Activated CD8-positive, alpha-beta memory T cell treated with anti-CD3 and anti-CD28 coated beads, Interleukin-2, amount 50 U/mL, for 1 hour (primary cell): Measurements from ENCODE around the gene SLC7A10.

ENCODE experiments used
- DNase-seq: peaks from one replicate; pipeline ENCODE4 v3.0.0-alpha.2; 2020; ENCODE audit errors: extremely low read depth

SLC7A10 gene

GRCh38 chr19:33225458-33225926 is at the start of gene SLC7A10:
TSS of gene SLC7A10 (minus strand) at chr19:33225850. CDS start at chr19:33225703, 147 bp downstream.
- no peak for DNase-seq

DNA sequence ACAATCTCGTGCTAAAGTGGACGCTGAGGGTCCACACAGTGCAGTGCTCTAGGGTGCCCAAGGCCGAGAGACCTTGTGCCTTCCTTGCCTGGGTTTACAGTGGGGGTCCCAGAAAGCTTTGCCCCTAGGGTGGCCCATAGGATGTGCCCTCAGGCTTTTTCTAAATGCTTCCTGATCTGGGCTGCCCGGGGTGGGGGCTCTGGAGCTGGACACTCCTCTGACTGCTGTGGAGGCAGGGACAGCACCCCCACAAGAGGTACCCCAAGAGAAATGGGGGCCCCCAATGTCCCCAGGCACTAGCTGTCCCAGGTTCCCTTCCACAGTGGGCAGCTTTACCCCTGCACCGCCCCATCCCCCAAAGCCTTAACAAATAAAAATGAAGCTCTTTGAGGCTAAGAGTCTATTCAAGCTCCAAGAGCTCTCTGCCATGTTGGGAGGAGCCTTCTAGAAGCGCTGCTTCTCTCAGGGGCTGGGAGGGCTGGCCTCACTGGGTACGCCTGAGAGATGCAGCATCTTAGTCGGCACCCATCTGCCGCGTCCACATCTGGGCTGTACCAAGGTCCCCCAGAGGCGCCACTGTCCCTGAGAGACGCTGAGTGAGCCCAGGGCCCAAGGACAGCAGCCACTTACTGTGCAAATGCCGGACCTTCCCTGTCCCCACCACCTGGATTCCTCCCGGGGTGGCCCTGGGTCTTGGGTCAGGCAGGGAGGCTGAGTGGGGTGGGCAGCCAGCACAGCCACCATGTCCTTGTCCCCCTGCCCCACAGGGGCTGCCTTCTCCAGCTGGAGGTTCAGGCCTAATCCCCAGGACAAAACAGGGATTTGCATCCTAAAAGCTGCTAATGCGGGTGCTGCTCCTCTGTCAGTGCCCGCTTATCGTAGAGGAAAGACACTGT is 49.3 kb upstream of the SLC7A10 start:
- no peak for DNase-seq

- no peak for DNase-seq
These were observed 48.4 kb upstream of the SLC7A10 start for GRCh38 chr19:33273881-33274662.

DNA sequence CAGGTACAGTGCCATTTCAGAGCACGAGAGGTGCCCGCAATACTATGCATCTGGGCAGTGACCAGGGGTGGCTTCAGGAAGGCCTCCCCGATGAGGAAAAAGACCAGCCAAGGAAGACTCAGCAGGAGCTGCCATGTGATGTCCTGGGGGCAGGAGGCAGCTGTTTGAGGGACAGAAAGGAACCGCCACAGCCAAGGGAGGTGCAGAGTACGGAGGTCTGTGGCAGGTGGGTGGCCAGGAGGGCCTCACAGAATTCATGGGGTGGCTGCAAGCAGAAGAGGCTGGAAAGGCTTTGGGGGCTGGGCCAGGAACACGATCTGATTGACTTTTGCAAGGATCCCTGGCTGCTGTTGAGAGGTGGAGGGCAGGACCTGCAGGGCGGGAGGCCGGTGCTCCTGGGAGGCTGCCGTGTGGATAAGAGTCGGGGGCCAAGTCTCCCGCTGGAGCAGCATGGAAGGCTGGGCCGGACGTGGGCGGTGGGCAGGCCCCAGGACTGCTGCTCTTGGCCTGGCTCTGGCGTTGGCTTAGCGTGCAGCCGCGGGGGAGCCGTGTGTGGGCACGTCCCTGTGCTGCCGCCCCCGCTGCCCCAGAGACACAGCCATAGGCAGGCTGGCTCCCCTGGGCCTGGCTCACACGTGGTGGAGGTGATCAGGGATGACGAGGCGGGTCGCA is 47.6 kb upstream of the SLC7A10 start:
- DNase-seq, result no peak

- no peak for DNase-seq
These were observed 45.8 kb upstream of the SLC7A10 start for GRCh38 chr19:33271246-33272021.

DNA sequence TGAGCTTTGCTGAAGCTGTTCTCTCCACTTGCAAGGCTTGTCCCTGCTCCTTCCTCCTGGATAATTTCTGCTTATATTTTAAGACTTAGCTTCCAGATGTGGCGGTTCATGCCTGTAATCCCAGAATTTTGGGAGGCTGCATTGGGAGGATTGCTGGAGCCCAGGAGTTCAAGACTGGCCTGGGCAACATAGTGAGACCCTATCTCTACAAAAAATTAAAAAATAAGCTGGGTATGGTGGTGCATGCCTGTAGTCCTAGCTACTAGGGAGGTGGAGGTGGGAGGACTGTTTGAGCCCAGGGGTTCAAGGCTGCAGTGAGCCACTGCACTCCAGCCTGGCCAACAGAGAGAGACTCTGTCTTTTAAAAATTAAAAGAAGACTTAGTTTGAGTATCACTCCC is 45.1 kb upstream of the SLC7A10 start:
- no peak for DNase-seq

DNA sequence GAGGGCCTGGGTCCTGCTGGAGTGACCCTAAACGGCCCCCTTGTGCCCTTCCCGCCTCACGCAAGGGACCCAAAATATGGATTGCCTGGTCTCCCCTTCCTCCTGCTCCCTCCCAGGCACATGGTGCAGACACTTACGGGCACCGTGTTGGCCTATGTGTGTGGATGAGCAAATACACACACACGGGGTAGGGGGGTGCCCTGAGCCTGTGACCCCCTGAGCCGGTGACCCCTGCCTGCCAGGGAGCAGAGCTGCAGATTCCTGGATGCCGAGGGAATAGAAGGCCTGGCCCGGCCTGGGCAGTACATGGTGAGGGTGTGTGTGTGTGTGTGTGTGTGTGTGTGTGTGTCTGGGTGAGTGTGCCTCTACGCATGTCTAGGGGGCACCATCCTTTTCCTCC is 43.4 kb upstream of the SLC7A10 start:
- DNase-seq, result no peak

DNA sequence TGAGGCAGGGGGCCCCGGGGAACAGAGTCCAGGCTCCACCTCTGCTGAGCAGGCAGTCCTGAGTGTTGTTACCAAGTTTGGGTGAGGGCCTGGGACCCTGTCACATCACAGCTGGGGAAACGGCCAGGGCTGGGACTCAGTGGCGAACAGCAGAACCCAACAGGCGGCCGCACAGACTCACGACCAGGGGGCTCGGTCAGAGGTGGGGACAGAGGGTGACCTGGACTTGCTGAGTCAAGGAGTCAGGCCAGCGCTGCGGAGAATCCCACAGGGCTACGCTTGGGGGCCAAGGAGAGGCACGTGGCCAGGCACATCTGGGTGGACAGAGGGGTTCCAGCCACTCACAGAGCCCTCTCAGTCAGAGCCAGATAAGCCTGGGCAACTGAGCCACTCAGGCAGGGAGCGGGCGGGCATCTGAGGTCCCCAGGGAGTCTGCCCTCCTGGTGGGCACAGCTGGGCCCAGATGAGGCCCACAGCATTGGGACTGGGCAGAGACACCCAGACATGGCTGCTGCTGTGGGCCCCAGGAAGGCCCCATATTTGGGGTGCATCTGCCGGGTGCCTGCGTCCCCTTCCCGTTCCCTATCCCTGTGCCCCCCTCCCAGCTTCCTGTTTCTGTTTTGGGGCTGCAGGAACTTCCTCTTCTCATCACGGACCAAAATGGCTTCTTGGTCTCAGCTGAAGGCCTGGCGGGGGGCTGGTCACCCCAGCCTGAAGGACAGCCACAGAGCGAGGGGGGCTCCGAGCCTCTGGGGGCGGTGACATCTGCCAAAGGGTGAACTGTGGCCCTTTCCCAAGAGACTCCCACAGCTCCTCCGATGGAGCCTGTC is 42.7 kb upstream of the SLC7A10 start:
- DNase-seq, result no peak

DNA sequence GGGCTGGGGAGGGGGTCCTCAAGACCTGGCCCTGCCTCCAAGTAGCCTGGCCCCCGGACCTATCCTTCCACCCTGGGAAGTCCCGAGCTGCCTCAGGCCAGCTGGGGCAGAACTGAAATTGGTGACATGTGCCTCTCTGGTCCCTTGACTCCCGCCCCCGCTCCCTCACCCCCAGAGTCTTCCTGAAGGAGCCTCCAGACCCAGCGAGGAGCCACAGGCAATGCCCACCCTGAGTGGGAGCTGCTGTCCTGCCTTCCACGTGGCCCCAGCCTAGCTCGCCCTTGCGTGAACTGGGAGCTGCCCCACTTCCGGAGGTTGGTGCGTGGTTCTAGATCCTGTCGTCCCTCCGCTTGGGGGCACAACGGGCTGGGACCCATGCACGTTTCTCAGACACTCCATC is 42.1 kb upstream of the SLC7A10 start:
- no peak for DNase-seq

DNA sequence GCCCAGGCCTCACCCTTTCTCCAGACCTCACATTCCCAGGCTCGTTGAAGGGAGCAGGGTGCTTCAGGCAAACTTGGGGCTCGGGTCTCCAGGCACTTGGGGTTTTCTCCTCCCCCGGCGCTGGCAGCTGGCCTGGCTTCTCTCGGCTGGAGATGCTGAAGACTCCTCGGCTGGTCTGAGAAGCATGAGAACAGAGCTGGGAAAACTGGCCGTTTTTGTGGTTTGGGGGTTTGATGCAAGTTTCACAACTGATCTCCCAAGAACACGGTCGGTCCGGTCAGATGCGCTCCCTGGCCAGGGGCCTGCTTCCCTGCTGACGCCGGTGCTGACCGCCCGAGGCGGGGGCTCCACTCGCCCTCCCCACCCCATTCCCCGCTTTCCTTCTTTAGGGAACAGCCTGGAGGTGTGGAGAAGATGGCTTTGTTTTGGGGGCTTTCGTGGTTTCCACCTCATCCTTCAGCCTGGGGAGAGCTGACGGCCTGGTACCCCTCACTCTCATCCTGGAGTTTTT is 41.4 kb upstream of the SLC7A10 start:
- no peak for DNase-seq

DNA sequence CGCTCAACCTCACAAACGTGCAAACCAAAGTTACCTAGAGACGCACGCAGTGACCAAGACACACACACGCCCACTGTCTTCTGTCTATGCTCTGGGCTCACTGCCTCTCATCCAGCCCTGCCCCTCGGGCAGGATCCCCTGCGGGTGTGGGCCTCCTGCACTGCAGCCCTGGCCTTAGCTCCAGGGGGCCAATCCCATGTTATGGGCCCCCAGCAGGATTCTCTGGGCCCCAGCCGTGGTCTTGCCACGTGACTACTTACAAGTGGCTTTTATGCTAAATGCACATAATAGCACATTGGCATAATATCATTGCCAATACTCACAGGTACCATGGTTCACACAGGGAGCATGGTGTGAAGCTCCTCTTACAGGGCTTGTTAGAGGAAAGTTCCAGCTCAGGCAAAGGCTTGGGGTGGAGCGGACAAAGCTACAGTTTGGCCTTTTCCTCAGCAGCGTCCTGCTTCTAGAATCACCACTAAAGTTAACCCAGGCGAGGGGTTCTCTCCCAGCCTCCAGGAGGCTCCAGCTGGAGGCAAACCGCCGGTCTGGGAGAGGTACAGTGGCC is 39.3 kb upstream of the SLC7A10 start:
- no peak for DNase-seq

DNA sequence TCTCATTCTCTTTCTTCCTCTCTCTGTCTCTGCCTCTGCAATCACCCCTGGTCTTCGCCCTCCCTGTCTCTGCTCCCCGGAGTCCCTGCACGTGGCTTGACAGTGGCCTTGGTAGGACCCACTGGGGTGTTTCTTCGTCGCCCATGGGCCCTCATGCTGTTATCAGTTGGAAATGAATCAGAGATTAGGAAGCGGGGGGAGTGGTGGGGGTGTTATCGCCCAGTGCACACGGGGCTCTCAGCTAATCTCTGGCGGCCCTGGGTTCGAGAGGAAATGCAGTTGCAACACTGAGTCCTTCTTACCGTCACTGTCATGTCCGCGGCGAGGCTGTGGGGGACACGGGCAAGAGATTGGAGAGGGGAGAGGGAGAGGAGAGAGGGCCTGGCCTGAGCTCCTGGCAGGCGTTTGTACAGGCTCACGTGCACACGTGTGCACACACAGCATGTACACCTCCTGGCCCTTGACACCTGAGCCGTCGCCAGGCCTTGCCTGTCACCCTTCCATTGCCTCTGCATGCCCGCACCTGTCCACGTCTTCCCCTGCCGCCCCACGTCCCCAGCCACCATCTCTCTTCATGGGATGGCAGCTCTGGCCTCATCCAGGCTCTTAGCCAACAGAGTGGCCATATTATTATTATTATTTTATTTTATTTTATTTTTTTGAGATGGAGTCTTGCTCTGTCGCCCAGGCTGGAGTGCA is 37.8 kb upstream of the SLC7A10 start:
- no peak for DNase-seq

DNA sequence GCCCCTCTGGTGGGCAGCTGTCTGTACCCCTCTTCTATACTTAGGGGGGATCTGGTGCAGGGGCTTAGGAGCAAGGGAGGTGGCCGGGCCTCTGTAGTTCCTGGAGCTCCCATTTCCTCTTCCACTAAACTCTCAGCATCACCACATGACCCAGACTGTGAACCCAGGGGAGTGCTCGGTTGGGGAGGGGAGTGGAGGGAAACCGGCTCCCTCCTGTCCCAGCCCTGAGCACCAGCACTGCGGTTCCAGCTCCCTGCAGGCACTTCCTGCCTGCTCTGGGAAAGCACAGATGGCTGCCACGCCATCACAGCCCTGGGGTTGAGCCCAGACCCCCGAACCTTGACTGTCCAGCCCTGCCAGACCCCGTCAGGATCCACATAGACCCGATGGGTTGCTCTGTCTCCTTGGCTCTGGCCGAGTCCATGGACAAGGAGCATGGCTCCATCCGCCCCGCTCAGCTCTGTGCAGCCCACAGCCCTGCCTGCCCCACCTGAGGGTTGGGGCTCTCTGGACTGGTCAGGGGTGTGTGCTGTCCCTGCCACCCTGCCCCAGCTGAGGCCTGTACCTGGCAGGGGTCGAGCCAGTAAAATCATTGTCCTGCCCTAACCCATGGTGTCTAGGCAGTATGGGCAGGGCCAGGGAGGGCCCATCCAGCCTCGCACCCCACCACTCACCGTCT is 36.0 kb upstream of the SLC7A10 start:
- no peak for DNase-seq

DNA sequence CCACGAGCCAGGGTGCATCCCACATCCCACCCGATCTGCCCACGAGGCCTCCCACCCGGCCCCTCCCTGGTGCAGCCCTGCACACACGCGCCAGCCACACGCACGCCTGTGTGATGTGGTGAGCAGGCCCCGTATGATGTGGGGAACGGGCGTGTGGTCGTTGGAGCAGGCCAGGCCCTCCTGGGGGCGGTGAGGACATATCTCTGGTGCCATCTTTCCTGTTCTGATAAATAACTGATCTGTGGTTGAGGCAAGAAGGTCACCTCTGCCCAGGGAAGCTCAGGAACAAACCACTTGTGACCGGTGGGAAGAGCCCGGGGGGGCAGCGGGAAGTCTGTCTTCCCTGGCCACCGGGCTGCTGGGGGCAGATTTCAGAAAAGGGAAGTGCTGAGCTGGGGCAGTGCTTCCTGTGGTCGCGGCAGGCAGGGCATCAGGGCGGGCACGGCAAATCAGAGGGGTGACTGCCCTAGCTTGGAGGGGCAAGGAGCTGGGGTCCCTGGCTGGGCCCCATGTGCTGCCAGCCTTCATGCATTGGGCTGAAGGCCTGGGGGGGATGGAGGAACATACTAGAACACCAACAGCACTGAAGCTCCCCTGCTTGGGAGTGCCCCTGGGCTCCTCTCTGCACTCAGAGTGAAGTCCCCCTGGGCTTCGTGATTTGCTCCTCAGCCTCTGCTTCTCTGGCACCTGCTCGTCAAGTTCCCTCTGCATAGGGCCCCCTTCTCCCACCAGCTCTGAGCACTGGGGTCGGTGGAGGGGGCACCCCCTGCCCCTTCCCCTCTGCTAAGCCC is 35.2 kb upstream of the SLC7A10 start:
- no peak for DNase-seq

- no peak for DNase-seq
These were observed 33.9 kb upstream of the SLC7A10 start for GRCh38 chr19:33259539-33259938.

GRCh38 chr19:33257828-33258227 is 32.2 kb upstream of the SLC7A10 start:
- DNase-seq, result no peak

- DNase-seq, result no peak
These were observed 30.6 kb upstream of the SLC7A10 start for GRCh38 chr19:33256261-33256660.

- no peak for DNase-seq
These were observed 30.1 kb upstream of the SLC7A10 start for GRCh38 chr19:33255781-33256180.
